DOHH2 (cell line): Measurements from ENCODE around the gene CARD10.

ENCODE experiments used
- CTCF ChIP-seq: fragments of 200-600 bp; sonication (generic); IDR thresholded peaks from one replicate; pipeline ENCODE4 v1.5.1; 2014; ENCODE audit warnings: antibody characterized with exemption, mild to moderate bottlenecking, low read depth, low read length; ENCODE audit not compliant: poor library complexity, severe bottlenecking
- EZH2phosphoT487 ChIP-seq: fragments of 200-600 bp; sonication (generic); IDR thresholded peaks from 2 replicates; pipeline ENCODE4 v1.6.1; 2017; ENCODE audit warnings: borderline replicate concordance, mild to moderate bottlenecking, antibody characterized with exemption, low read length, moderate library complexity, mixed read lengths

- TF ChIP-seq CTCF (no peak), EZH2phosphoT487 (no peak)
Measured at GRCh38 chr22:37503183-37503683, 16.0 kb downstream of the CARD10 start.
